Lower leg skin (tissue), 4 donors: Measurements from ENCODE around the gene RRP15. TPM values are rescaled to one million over a fixed set of nuclear protein-coding genes. Genes with fewer than 3 reads are reported as not detected.

Experiments
- DNase-seq, 2 donors: peaks; one replicate each; pipeline ENCODE4 v3.0.0-alpha.2; 2019; ENCODE audit warnings: low spot score in 2 of 2
- H3K4me3 ChIP-seq: fragments of 200-600 bp; sonication (generic); 2 replicates; pipeline ENCODE4 v1.5.1; 2017; ENCODE audit warnings: mild to moderate bottlenecking, low read depth; ENCODE audit not compliant: poor library complexity, severe bottlenecking
- CTCF ChIP-seq, 3 donors: fragments of 450-650 bp; IDR thresholded peaks; one replicate each; pipeline ENCODE4 v1.5.1; 2016; ENCODE audit warnings: antibody characterized with exemption in 3 of 3, mild to moderate bottlenecking in 3 of 3, moderate library complexity in 2 of 3
- POLR2A ChIP-seq, 2 donors: fragments of 450-650 bp; IDR thresholded peaks; one replicate each; pipeline ENCODE4 v1.6.1; 2016 to 2017; ENCODE audit warnings: antibody characterized with exemption in 2 of 2, mild to moderate bottlenecking in 1 of 2, moderate library complexity in 1 of 2
- WGBS, 2 donors: methylation state at CpG; one replicate each; pipeline ENCODE4 v1.1.5; 2018; 5-methylcytosine and 5-hydroxymethylcytosine counted together
- intact Hi-C: fragments of 100-400 bp; cut with DNase I; formaldehyde crosslinking; loops from one replicate; pipeline ENCODE4 v1.15.0; 2023; ENCODE audit warnings: low total_unique reads
- total RNA-seq, 4 donors: library from RNA; depleted of rRNA; stranded (reverse); fragments of >200 nt; gene quantifications; one replicate each; pipeline ENCODE4 v1.1.0, GENCODE V29; 2016

Gene RRP15
- total RNA-seq, 4 donors from 2014 or later = 1.8 to 7.2 (median 2.6) TPM

GRCh38 chr1:218262259-218262658, 22.8 kb upstream of the RRP15 start:
- TF ChIP-seq POLR2A (IDR thresholded peaks at IDR 0.05) (no peak), CTCF (IDR thresholded peaks at IDR 0.05) (no peak)
- no peak overlapping the region for H3K4me3 ChIP-seq
- intact Hi-C loops = no loop called here
- WGBS, 2 donors = 49 to 60% methylated on average over 2 of the region's 2 CpGs
- DNase-seq = no peak

- H3K4me3 ChIP-seq = no peak overlapping the region
- TF ChIP-seq CTCF (IDR thresholded peaks at IDR 0.05) (no peak), POLR2A (IDR thresholded peaks at IDR 0.05) (no peak)
- WGBS, 2 donors = 38 to 59% methylated on average over 2 of the region's 2 CpGs
- DNase-seq = no peak
- intact Hi-C loops = no loop called here
Observed at GRCh38 chr1:218266356-218266755, 18.7 kb upstream of the RRP15 start.

DNA sequence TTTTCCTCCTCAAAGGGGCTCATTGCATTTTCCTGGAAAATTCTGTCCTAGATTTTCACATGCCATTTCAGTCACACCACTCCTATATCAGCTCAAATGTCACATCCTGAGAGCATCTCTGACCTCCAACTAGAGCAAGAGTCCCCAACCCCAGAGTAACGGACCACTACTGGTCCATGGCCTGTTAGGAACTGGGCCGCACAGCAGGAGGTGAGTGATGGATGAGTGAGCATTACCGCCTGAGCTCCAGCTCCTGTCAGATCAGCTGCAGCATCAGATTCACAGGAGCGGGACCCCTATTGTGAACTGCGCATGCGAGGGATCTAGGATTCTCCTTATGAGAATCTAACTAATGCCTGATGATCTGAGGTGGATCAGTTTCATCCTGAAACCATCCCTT, 12.7 kb upstream of the RRP15 start:
- intact Hi-C loops = no loop called here
- DNase-seq = no peak
- TF ChIP-seq CTCF (IDR thresholded peaks at IDR 0.05) (no peak), POLR2A (IDR thresholded peaks at IDR 0.05) (no peak)
- 91 to 98% methylated on average over 6 of the region's 6 CpGs for WGBS, 2 donors
- no peak overlapping the region for H3K4me3 ChIP-seq

DNA sequence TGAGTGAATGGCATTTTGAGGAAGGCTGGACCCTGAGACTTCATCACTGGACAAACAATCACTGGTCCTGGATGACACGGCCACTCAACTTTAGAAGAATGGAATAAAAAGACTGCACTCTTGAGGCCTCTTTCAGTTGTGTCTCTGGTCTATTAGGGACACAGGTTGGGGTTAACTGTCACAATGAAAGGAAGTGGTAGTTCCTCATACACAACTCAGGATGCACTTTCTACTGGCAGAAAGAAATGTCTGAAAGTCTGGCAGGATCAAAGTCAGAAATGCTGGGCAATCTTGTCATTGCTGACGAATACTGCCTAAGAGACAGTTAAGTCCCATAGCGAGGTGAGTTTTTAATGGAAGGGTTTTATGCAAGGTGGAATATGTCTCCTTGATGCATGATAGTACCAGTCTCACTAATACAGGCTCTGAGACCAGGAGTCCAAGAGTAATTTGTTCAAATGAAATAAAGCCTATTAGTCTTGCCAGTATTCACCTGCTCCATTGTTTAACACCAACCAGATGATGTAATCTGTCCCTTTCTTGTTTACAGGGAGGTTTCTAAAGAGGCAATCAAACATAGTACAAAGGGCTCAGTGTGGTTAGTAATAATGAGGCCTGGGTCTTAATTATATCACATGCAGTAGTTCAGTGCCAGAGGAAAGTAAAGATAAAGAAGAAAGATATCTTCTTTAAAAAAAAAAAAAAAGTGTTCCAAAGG, 11.2 kb upstream of the RRP15 start:
- WGBS, 2 donors = 69 to 80% methylated on average over 3 of the region's 3 CpGs
- H3K4me3 ChIP-seq = no peak overlapping the region
- intact Hi-C loops = no loop called here
- DNase-seq = no peak
- TF ChIP-seq POLR2A (IDR thresholded peaks at IDR 0.05) (no peak), CTCF (IDR thresholded peaks at IDR 0.05) (no peak)

- intact Hi-C loops = no loop called here
- TF ChIP-seq CTCF (IDR thresholded peaks at IDR 0.05) (no peak), POLR2A (IDR thresholded peaks at IDR 0.05) (no peak)
- DNase-seq = no peak
- no peak overlapping the region for H3K4me3 ChIP-seq
- WGBS, 2 donors = 85 to 94% methylated on average over 2 of the region's 2 CpGs
Observed at GRCh38 chr1:218274511-218274910, 10.6 kb upstream of the RRP15 start.

DNA sequence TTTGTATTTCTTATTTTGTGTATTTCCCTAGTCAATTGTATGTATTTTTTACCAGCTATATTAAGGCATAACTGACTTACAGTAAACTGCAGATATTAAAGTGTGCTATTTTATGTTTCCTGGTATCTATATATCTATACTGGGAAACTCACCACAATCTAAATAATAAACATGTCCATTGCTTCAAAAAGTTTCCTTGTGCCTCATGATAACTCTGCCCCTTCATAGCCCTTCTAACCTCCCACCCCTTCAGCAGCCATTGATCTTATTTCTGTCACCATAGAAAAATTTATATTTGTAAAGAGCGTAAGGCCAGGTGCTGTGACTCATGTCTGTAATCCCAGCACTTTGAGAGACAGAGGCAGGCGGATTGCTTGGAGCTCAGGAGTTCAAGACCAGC, 9.3 kb upstream of the RRP15 start:
- intact Hi-C loops = no loop called here
- DNase-seq = no peak
- no peak overlapping the region for H3K4me3 ChIP-seq
- WGBS, 2 donors = 77 to 85% methylated on average over 2 of the region's 2 CpGs
- TF ChIP-seq POLR2A (IDR thresholded peaks at IDR 0.05) (no peak), CTCF (IDR thresholded peaks at IDR 0.05) (no peak)
